Measurements from ENCODE around the gene ZNF76.
"Not testable (repeated sequence)": the region's sequence is repeated elsewhere in the genome, so short reads cannot be mapped to it uniquely, and the experiment has no call there.

ZNF76 gene

DNA sequence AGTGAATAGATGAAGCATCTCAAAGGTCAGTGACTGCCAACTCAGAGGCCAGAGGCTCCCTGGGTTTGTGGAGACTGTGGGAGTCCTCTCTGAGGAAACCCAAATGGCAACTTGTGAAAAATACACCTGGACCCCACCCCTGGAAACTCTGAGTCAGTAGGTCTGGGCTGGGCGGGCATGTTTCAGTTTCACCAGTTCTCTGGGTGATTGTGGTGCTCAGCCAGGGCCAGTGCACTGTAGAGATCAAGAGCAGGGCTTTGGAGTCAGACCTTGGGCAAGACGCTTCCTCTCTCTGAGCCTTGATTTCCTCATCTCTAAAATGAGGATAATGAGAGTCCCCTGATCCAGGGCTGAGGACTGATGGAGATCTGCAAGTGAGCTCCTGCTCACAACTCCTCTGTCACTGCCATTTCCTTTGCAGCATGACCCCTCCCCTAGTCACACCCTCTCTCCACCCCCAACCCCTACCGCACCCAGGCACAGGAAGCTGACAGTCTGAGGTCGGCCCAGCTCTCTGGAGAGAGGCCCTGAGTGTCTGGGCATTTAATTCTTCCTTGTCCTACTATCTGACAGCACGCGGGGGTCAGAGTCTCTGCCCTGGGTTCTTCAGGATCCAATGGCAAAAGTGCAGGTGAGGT, 43.2 kb downstream of the ZNF76 start:
- peak; percentile 88 for DNase-seq

DNA sequence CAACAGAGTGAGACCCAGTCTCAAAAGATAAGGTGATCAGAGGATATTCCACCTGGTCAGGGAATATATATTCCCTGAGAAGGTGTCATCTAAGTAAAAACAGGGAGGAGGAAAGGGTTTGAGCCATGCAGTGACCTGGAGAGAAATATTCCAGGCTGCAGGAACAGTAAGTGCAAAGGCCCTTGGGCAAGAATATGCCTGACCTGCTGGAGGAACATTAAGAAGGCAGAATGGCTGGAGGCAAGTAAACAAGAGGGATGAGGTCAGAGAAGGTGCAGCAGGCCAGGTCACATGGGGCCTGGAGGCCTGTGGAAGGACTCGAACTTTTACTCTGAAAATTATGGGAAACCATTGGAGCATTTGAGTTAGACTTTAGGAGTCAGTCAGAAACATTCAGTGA, 44.8 kb downstream of the ZNF76 start:
- DNase-seq = no peak

DNA sequence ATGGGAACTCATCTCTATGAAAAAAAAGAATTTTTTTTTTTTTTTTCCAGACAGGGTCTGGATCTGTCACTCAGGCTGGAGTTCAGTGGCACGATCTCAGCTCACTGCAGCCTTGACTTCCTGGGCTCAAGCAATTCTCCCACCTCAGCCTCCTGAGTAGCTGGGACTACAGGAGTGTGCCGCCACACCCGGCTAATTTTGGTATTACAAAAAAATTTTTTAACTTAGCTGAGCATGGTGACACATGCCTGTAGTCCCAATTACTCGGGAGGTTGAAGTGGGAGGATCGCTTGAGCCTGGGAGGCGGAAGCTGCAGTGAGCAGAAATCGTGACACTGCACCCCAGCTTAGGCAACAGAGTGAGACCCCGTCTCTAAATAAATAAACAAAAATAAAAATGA, 45.6 kb downstream of the ZNF76 start:
- DNase-seq = no peak

DNA sequence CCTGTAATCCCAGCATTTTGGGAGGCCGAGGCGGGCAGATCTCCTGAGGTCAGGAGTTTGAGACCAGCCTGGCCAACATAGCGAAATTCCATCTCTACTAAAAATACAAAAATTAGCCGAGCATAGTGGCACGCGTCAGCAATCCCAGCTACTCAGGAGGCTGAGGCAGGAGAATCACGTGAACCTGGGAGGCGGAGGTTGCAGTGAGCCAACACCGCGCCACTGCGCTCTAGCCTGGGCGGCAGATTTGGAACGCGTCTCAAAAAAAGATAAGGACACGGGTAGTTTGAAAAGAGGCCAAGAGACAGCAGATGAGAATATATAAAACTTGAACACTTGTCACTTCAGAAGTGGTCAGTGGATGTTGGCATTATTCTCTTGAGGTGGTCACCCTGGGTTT, 47.6 kb downstream of the ZNF76 start:
- DNase-seq = not testable (repeated sequence)

DNA sequence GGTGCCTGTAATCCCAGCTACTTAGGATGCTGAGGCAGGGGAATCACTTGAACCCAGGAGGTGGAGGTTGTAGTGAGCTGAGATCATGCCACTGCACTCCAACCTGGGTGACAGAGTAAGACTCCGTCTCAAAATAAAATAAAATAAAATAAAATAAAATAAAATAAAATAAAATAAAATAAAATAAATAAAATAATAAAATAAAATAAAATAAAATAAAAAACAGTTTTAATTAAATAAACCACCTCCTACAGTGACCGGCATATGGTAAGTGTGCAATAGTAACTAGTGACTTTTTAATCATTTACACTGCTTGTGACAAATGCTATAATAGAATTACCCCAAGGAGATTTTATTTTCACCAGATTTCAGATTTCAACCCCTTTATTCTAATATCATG, 49.0 kb downstream of the ZNF76 start:
- DNase-seq = not testable (repeated sequence)

DNA sequence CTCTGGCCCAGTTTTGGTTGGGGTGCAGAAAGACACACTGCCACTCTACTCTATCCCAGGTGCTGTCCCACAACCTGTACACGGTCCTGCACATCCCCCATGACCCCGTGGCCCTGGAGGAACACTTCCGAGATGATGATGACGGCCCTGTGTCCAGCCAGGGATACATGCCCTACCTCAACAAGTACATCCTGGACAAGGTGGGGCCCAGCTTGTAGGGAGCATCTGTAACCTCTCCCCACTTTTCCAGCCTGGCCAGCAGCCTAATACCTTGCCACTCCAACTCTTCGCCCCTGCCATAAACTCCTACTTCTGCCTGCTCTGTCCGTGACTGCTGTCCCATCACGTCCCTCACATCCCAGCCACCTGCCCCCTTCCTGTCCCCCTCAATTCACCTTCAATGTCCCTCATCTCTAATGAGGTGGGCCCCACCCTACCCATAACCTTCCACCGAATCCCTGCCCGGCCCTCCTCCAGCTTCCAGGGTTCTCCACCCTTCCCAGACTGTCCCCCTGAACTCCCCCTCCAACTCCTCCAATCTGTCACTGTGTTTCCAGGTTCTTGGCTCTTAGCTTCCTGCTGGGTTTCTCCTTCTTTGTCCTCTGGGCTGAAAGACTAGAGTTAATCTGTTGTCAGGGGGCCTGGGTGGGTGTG, 50.2 kb downstream of the ZNF76 start:
- DNase-seq = no peak

DNA sequence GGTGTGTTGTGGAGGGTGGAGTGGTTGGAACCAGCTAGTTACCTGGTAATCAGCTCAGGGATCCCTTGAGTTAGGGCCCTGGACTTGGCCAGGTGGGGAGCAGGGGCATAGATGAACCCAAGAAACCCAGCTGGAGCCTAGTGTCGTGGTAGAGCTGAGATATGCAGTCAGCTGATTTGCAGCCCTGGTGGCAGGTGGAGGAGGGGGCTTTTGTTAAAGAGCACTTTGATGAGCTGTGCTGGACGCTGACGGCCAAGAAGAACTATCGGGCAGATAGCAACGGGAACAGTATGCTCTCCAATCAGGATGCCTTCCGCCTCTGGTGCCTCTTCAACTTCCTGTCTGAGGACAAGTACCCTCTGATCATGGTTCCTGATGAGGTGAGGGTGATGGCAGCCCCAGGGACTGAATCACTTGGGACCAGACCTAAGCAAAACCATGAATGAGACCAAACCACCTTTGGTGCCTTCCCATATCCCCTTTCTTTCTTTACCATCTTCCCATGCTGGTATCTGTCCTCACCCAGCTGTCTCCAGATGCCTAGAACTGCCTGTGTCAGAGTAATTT, 50.8 kb downstream of the ZNF76 start:
- no peak for DNase-seq

DNA sequence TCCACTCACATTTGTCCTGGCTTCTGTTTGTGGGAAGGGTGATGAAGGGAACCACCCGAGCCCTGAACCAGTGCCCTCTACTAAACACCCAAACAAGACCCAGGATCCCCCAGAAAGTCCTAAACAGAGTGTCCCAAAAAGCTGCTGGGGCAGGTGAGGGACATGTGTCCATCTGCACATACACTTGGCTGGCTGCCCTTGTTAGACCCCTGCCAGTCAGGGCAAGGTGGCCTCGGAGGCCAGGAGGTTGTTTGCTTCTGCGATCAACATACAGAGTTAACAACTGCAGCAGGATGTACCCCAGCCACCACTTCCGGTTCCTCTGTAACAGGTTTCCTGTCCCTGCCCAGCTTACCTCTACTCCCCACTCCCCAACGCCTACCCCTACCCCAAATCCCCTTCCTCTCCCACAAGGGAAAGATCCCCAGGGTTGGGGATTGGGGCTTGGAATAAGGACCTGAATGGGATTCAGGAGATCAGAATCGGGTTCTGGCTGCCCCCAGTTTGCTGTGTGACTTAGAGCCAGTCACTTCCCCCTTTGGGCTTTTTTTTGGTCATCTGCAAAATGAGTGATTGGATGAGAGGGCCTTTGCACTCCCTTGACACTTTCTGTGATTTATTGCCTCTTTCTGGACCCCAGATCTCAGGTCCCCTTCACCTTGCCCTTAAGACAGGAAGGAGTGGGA, 52.0 kb downstream of the ZNF76 start:
- DNase-seq = no peak

DNA sequence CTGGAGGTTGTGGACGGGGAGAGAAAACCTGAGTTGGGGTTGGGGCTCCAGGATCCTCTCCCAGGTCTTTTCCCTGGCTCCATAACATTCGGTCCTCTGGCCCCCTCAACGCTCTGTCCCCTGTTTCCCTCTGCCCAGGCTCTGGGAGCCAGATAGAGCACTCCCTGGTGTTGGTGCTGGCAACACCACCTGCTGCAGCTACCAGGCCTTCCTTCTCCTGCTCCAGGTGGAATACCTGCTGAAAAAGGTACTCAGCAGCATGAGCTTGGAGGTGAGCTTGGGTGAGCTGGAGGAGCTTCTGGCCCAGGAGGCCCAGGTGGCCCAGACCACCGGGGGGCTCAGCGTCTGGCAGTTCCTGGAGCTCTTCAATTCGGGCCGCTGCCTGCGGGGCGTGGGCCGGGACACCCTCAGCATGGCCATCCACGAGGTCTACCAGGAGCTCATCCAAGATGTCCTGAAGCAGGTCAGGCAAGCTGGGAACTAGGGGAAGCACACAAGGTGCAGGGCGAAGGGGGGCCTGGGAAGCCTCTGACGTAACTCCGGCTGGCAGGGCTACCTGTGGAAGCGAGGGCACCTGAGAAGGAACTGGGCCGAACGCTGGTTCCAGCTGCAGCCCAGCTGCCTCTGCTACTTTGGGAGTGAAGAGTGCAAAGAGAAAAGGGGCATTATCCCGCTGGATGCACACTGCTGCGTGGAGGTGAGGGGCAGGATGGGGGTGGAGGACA, 52.7 kb downstream of the ZNF76 start:
- no peak for DNase-seq

DNA sequence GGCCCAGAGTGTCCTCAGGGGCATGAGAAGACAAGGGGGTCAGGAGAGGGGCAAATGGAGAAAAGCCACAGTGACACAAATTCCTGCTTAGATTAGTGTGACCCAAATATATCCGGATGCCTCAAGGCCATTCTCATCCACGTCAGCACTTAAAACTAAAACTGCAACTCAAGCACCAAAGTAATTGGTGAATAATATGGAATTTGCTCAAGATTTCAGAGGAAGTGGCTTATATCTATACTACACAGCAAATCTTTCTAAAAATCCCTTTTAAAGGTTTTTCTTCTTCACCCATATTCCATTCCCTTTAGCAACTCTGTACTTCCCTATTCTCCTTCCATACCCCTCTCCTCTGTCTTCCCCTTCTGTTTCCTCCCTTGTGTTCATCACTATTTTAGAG, 53.3 kb downstream of the ZNF76 start:
- DNase-seq = peak; percentile 17

DNA sequence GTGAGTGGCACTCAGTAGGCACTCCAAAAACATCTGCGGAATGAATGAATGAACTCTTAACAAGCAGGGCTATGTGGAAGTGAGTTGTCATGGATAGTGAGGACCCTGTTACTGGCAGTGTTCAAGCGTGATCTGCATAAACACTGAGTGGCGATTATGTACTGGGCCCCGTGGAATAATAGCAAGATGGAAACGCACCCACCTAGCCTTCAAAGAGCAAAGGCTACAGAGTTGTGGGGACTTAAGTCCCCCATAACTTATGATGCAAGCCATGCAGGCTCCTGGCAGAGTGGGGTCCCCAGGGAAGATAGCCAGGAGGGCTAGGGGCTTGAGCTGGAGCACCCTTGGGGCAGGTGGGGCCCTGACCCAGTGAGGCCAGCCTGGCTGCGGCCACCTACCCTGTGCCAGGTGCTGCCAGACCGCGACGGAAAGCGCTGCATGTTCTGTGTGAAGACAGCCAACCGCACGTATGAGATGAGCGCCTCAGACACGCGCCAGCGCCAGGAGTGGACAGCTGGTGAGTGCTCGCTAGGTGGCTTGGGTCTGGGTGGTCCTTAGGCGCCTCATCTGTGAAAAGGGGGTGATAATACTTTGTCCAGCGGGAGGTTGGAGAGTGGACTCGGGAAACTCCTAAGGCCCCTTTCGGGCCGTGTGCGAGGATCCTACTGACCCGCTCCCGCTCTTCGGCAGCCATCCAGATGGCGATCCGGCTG, 58.1 kb downstream of the ZNF76 start:
- DNase-seq = no peak

DNA sequence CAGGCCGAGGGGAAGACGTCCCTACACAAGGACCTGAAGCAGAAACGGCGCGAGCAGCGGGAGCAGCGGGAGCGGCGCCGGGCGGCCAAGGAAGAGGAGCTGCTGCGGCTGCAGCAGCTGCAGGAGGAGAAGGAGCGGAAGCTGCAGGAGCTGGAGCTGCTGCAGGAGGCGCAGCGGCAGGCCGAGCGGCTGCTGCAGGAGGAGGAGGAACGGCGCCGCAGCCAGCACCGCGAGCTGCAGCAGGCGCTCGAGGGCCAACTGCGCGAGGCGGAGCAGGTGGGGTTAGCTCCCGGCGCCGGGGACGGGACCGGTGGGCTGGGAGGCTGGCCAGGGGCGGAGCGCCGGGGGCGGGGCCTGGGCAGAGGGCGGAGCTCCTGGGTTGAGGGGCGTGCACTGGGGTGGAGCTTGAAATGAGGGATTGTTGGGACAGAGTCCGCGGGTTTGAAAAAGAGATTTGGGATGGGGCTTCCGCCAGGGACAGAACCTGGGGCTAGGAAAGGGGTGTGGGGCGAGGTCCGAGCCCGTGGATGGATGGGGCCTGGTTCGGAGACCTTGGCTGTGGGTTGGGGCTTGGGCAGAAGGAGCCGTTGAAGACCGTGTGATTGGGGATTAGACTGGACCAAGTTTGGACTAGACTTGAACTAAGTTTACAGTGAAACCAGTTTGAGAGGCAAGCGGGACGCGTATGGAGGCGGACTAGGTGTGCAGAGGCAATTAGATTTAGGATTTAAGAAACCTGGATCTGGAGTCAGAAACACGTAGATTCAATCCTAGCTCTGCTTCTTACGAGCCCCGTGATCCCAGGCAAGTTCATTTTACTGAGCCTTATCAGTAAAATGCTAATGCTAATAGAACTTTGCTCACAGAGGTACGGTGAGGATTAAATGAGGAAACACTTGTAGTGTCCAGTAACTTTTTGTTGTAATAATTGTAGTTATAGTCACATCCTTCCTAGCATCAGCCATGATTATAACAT, 58.9 kb downstream of the ZNF76 start:
- no peak for DNase-seq

DNA sequence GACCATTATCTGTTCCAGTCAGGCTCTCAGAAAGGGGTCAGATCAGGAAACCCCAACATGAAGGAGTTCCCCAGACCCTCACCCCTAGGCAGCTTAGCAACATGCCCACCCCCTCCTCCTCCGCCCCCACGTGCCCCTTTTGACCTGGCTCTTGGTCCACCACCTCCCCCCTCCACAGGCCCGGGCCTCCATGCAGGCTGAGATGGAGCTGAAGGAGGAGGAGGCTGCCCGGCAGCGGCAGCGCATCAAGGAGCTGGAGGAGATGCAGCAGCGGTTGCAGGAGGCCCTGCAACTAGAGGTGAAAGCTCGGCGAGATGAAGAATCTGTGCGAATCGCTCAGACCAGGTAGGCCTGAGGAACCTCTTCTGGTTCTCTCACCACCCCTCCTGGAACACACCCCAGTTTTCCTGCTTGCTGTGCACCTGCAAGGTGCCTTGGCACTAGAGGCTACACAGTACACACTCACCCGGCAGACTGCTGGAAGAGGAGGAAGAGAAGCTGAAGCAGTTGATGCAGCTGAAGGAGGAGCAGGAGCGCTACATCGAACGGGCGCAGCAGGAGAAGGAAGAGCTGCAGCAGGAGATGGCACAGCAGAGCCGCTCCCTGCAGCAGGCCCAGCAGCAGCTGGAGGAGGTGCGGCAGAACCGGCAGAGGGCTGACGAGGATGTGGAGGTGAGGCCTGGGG, 60.0 kb downstream of the ZNF76 start:
- no peak for DNase-seq

DNA sequence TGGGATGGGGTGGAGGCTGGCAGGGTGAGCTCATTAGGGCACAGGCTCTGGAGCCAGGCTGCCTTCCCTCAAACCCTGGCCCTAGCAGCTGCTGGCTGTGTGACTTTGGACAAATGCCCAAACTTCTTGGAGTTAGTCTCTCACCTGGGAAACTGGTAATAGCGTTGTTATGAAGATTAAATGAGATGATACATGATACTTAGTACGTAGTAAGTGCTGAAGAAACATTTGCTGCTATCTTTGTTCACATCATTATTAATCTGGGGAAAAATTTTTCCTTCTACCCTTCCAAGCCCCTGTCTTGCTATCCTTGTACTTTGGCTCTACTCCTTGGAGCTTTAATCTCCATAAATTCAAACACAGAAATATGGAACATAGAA, 60.5 kb downstream of the ZNF76 start:
- DNase-seq = no peak

DNA sequence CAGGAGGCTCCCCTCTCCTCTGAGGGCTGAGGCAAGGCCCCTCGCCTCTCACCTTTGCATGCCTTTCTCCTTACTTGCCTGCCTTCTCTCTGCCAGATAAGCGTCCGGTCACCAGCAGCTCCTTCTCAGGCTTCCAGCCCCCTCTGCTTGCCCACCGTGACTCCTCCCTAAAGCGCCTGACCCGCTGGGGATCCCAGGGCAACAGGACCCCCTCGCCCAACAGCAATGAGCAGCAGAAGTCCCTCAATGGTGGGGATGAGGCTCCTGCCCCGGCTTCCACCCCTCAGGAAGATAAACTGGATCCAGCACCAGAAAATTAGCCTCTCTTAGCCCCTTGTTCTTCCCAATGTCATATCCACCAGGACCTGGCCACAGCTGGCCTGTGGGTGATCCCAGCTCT, 61.6 kb downstream of the ZNF76 start:
- no peak for DNase-seq

DNA sequence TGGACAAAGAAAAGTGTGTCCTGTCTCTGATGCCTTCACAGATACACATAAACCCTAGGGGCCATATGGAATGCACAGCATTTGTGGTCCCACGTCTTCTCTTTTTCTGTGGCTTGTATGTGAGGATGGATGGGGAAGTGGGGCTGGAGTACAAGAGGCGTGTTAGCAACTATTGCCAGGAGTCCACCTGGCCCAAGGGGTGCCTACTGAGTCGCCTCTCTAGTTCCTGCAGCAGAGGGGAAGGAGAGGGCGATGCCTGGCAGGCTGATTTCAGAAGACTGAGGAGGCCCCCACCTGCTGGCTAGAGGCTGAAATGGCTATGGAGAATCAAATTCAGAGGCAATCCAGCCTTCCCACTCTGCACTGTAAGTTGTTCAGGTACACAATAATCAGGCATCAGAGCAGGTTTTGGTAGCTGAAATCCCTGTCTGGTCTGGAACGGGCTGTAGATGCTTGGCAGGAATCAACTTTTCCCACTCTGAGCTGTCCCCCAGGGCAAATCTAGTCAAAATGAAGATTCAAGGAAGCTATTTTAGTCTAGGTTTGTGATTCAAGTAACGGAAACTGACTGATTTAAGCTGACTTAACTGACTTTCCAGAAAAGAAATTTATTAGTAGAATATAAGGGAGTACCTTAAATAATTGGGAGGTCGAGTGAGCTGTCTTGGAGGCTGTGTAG, 68.0 kb downstream of the ZNF76 start:
- peak; percentile 61 for DNase-seq

DNA sequence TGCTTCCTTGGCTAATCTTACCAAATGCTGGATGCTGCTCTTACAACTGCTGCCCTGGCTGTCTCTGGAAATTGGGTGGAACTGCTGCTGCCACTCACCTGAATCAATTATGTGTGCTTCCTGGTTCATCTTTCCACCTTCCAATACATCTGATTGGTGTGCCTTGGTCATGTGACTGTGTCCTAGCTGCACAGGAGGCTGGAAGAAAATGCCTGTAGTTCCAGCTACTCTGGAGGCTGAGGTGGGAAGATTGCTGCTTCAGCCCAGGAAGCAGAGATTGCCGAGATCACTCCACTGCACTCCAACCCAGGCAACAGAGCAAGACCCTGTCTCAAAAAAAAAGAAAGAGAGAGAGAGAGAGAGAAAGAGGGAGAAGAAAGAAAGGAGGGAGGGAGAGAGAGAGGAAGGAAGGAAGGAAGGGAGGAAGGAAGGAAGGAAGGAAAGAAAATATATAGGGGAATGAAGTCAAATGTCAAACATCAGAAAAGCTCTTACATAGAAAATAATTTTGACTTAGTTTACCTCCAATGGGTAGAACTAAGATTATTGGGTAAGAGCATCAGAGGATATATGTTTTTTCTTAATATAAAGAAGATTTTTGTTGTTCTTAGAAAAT, 68.7 kb downstream of the ZNF76 start:
- DNase-seq = no peak

DNA sequence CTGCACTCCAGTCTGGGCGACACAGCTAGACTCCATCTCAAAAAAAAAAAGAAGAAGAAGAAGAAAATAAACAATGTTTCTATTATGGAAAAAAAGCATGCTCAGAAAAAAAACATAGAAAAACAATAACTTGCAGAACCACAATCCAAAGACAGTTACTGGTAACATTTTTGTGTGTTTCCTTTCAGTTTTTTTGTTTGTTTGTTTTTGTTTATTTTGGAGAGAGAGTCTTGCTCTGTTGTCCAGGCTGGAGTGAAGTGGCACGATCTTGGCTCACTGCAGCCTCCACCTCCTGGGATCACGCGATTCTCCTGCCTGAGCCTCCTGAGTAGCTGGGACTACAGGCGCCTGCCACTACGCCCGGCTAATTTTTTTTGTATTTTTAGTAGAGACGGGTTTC, 69.4 kb downstream of the ZNF76 start:
- not testable (repeated sequence) for DNase-seq

DNA sequence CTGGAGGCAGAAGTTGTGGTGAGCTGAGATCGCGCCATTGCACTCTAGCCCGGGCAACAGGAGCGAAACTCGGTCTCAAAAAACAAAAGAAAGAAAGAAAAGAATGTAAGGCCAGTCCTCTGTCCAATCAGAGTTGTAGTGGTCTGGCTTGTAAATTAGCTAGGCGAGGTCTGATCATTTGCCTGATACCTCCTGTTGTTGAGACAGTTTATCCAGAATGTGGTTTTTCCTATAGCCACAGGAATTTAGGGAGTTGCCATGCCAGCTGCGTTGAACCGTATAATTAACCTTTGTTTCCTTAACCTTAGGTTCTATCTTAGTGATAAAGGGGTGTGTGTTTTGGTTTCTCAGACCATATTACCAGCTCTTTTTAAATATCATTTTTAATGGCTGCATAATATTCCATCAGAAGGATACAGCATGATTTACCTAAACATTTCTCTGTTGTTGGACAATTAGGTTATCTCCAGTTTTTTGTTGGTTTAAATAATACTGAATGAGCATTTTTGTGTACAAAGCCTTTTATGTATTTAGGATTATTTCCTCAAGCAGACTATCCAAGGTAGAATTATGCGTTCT, 71.1 kb downstream of the ZNF76 start:
- DNase-seq = no peak
